Common myeloid progenitor, CD34-positive (primary cell): ENCODE measurements around the gene CDC20. TPM values are rescaled to one million over a fixed set of nuclear protein-coding genes. Genes with fewer than 3 reads are reported as not detected.

Experiments used
- CTCF ChIA-PET: fragments of 350-600 bp; sonication (Branson Sonifier 250); formaldehyde crosslinking; loops from one replicate; lab custom pipeline; 2021; ENCODE audit warnings: antibody characterized with exemption; lab: Charles Lee
- POLR2A ChIA-PET: fragments of 350-600 bp; sonication (Branson Sonifier 250); formaldehyde crosslinking; loops from one replicate; lab custom pipeline; 2021; ENCODE audit warnings: antibody characterized with exemption; lab: Charles Lee
- DNase-seq, 3 donors: peaks; one replicate each; pipeline versions ENCODE4 v3.0.0 to v3.0.0-alpha.2; 2013
- H3K27ac ChIP-seq, 2 experiments: 1 replicate in 1 of 2; 2 replicates in 1 of 2; pipeline ENCODE4 v1.7.0; 2013; ENCODE audit warnings: inconsistent platforms in 2 of 2, low read length in 2 of 2, mild to moderate bottlenecking in 2 of 2, low read depth in 1 of 2, moderate library complexity in 1 of 2; ENCODE audit not compliant: severe bottlenecking in 2 of 2, insufficient read depth in 1 of 2, poor library complexity in 1 of 2
- H3K27me3 ChIP-seq, 5 experiments: replicated peaks in 2 of 5; 1 replicate in 3 of 5; 2 replicates in 2 of 5; pipeline versions ENCODE4 v1.6.1 to v1.7.0; 2013; ENCODE audit warnings: low read length in 4 of 5, mild to moderate bottlenecking in 2 of 5, moderate library complexity in 2 of 5, inconsistent platforms in 1 of 5; ENCODE audit not compliant: insufficient read depth in 5 of 5, control insufficient read depth in 4 of 5
- H3K36me3 ChIP-seq, 4 experiments: 1 replicate in 2 of 4; 2 replicates in 2 of 4; pipeline versions ENCODE4 v1.6.1 to v1.7.0; 2013; ENCODE audit warnings: low read length in 3 of 4, control low read depth in 1 of 4, mild to moderate bottlenecking in 1 of 4; ENCODE audit not compliant: control insufficient read depth in 4 of 4, insufficient read depth in 4 of 4
- H3K4me1 ChIP-seq, 4 experiments: 1 replicate in 3 of 4; 2 replicates in 1 of 4; pipeline versions ENCODE4 v1.6.1 to v1.7.1; 2013; ENCODE audit warnings: low read length in 3 of 4, mild to moderate bottlenecking in 3 of 4, control low read depth in 1 of 4, inconsistent platforms in 1 of 4, moderate library complexity in 1 of 4; ENCODE audit not compliant: control insufficient read depth in 4 of 4, insufficient read depth in 4 of 4; ENCODE audit errors: control extremely low read depth in 1 of 4
- H3K4me3 ChIP-seq, 7 experiments: 1 replicate in 4 of 7; 2 replicates in 3 of 7; pipeline versions ENCODE4 v1.5.1 to v1.7.0; 2013; ENCODE audit warnings: mild to moderate bottlenecking in 7 of 7, low read length in 6 of 7, moderate library complexity in 6 of 7, inconsistent platforms in 2 of 7, low read depth in 2 of 7, control low read depth in 1 of 7; ENCODE audit not compliant: insufficient read depth in 4 of 7, control insufficient read depth in 1 of 7; ENCODE audit errors: extremely low read depth in 1 of 7
- H3K9me3 ChIP-seq, 5 experiments: 1 replicate in 4 of 5; 2 replicates in 1 of 5; pipeline versions ENCODE4 v1.6.1 to v1.7.1; 2013; ENCODE audit warnings: low read length in 4 of 5, mild to moderate bottlenecking in 2 of 5, inconsistent platforms in 1 of 5, low read depth in 1 of 5, moderate library complexity in 1 of 5; ENCODE audit not compliant: control insufficient read depth in 4 of 5, insufficient read depth in 2 of 5; ENCODE audit errors: control extremely low read depth in 1 of 5
- WGBS: methylation state at CpG from one replicate; pipeline ENCODE4 v1.1.5; 2013; ENCODE audit not compliant: insufficient coverage; 5-methylcytosine and 5-hydroxymethylcytosine counted together
- polyA plus RNA-seq: library from polyadenylated mRNA; unstranded; fragments of 120-200 nt; gene quantifications from one replicate; pipeline ENCODE4 v1.2.1, GENCODE V29; 2013

CDC20 gene
- 3.3 TPM for polyA plus RNA-seq

DNA sequence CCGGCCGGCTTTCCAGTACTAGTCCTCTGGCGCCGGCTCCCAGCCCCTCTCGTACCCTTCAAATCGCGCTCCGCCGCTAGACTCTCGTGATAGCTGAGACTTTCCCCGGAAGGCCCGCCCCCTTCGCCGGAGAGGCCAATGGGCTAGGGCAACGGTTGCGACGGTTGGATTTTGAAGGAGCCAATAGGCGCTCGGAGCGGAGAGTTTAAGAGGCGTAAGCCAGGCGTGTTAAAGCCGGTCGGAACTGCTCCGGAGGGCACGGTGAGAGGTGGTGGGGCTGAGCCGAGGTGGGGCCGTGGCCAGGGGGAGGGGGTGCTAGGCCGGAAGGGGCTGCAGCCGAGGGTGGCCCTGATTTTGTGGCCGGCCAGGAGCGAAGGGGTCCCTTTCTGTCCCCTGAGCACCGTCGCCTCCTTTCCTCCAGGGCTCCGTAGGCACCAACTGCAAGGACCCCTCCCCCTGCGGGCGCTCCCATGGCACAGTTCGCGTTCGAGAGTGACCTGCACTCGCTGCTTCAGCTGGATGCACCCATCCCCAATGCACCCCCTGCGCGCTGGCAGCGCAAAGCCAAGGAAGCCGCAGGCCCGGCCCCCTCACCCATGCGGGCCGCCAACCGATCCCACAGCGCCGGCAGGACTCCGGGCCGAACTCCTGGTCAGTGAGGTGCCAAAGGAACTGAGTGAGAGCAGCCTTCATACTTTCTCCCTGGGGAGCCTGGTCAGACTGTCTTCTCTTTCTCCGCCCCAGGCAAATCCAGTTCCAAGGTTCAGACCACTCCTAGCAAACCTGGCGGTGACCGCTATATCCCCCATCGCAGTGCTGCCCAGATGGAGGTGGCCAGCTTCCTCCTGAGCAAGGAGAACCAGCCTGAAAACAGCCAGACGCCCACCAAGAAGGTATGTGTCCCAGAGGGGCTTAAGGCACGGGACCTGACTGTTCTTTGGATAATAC is at the start of gene CDC20:
CDC20 (plus strand) TSS at position 236 of the 948 bp plus-strand sequence; CDS start at position 471, 235 bp downstream.
- ChIA-PET POLR2A (interaction anchor here (1.2 to 1.4 kb wide), 2 partner anchors 9 to 13 kb away, joined by 3 to 8 read pairs; partner anchors contain the start of gene ELOVL1), CTCF (interaction anchor here (0.7 to 2.4 kb wide), 14 partner anchors 8 to 132 kb away, joined by 3 to 13 read pairs (median 4); no protein-coding TSS in a partner anchor)
- peak within 1 kb of the TSS; percentile 77 to 91 for H3K27ac ChIP-seq
- WGBS: 6% methylated on average over 40 of the region's 59 CpGs
- no peaks in the 10 kb centered on the region for H3K27me3 ChIP-seq
- peaks cover 2 to 33% (median 24%) of the 10 kb centered on the region in 4 experiments for H3K4me1 ChIP-seq
- H3K9me3 ChIP-seq: no peaks in the 10 kb centered on the region
- peak; percentile 95 to 97 (median 97) for DNase-seq
- H3K4me3 ChIP-seq: peak within 1 kb of the TSS; percentile 77 to 97 (median 93)
- peaks cover 6 to 47% (median 26%) of the 10 kb centered on the region in 4 experiments for H3K36me3 ChIP-seq

- H3K4me3 ChIP-seq: no peak overlapping the region
- POLR2A ChIA-PET: no interaction called here
- H3K9me3 ChIP-seq: no peaks in the 10 kb centered on the region
- H3K36me3 ChIP-seq: peaks cover 4 to 75% (median 44%) of the 10 kb centered on the region in 4 experiments
- DNase-seq: no peak
- H3K27ac ChIP-seq: no peak overlapping the region
- 99% methylated on average over 12 of the region's 13 CpGs for WGBS
- peaks cover 0 to 6% (median 2%) of the 10 kb centered on the region in 4 experiments for H3K4me1 ChIP-seq
- CTCF ChIA-PET: no interaction called here
- H3K27me3 ChIP-seq: no peaks in the 10 kb centered on the region
Observed at GRCh38 chr1:43309405-43310025, 49.3 kb upstream of the CDC20 start.

DNA sequence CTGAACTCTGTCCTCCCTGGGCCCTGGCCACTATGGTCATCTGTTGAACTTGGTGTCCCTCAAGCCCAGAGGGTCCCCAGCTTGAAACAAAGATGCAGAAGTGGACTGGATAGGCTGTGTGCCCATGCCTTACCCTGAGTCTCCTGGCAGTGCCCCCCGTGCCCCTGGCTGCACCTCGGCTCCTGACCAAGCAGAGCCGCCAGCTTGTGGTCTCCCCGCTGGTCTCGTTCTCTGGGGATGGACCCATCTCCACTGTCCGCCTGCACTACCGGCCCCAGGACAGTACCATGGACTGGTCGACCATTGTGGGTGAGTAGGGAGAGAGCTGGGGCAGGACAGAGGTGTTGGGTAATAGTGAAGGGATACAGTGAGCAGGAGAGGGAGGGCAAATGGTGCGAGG is 47.3 kb upstream of the CDC20 start:
- Histone ChIP-seq H3K36me3 (peaks cover 4 to 68% (median 44%) of the 10 kb centered on the region in 4 experiments), H3K9me3 (no peaks in the 10 kb centered on the region), H3K27ac (no peak overlapping the region), H3K4me1 (no peaks in the 10 kb centered on the region), H3K4me3 (no peak overlapping the region), H3K27me3 (no peaks in the 10 kb centered on the region)
- DNase-seq: no peak
- ChIA-PET CTCF (no interaction called here), POLR2A (no interaction called here)
- WGBS: 94% methylated on average over 8 of the region's 9 CpGs

- no peak overlapping the region for H3K4me3 ChIP-seq
- no peaks in the 10 kb centered on the region for H3K27me3 ChIP-seq
- CTCF ChIA-PET: no interaction called here
- H3K36me3 ChIP-seq: peaks cover 4 to 68% (median 43%) of the 10 kb centered on the region in 4 experiments
- H3K27ac ChIP-seq: no peak overlapping the region
- 97% methylated on average over 13 of the region's 19 CpGs for WGBS
- no peaks in the 10 kb centered on the region for H3K4me1 ChIP-seq
- POLR2A ChIA-PET: no interaction called here
- DNase-seq: no peak
- no peaks in the 10 kb centered on the region for H3K9me3 ChIP-seq
Observed at GRCh38 chr1:43312212-43312623, 46.6 kb upstream of the CDC20 start.

DNA sequence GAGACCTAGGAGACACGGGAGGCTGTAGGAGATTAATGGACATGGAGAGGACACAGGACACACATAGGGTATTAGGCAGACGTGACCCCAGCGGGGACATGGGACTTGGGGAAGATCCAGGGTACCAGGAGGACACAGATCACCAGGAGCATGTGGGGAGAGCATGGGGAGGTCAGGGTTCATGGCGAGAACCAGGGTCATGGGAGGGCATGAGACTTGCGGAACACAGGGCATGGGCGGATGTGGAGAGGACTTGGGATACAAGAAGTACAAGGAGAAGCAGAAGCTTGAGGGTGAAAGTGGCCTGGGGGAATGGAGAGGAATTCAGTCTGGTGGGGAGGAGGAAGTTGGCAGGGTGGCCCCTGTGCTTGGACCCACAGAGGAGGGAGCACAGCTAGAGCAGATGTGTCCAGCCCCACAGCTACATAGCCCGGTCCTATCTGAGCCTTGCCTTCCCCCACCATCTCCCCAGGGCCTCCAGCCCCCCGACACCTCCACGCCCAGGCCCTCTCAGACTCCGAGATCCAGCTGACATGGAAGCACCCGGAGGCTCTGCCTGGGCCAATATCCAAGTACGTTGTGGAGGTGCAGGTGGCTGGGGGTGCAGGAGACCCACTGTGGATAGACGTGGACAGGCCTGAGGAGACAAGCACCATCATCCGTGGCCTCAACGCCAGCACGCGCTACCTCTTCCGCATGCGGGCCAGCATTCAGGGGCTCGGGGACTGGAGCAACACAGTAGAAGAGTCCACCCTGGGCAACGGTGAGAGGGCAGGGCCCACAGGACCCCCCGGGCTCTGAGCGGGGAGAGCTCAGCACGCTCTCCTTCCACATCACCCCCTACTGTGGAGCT is 45.9 kb upstream of the CDC20 start:
- no peak overlapping the region for H3K4me3 ChIP-seq
- WGBS: 97% methylated on average over 15 of the region's 24 CpGs
- DNase-seq: no peak
- no peaks in the 10 kb centered on the region for H3K27me3 ChIP-seq
- ChIA-PET POLR2A (no interaction called here), CTCF (interaction anchor here (1.1 kb wide), 1 partner anchor 9 kb away, joined by 4 read pairs; no protein-coding TSS in a partner anchor)
- H3K27ac ChIP-seq: no peak overlapping the region
- no peaks in the 10 kb centered on the region for H3K9me3 ChIP-seq
- H3K4me1 ChIP-seq: no peaks in the 10 kb centered on the region
- peaks cover 4 to 69% (median 41%) of the 10 kb centered on the region in 4 experiments for H3K36me3 ChIP-seq

DNA sequence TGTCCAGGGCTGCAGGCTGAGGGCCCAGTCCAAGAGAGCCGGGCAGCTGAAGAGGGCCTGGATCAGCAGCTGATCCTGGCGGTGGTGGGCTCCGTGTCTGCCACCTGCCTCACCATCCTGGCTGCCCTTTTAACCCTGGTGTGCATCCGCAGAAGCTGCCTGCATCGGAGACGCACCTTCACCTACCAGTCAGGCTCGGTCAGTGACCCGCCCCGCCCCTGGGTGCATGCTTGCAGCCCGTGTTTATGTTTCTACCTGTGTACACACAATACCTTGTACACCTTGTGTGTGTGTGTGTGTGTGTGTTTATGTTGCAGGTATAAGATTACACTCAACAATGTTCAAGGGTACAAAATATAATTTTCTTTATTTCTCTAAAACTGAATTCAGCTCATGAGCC is 45.0 kb upstream of the CDC20 start:
- Histone ChIP-seq H3K27me3 (no peaks in the 10 kb centered on the region), H3K4me3 (no peak overlapping the region), H3K36me3 (peaks cover 4 to 71% (median 42%) of the 10 kb centered on the region in 4 experiments), H3K9me3 (no peaks in the 10 kb centered on the region), H3K27ac (no peak overlapping the region), H3K4me1 (no peaks in the 10 kb centered on the region)
- no peak for DNase-seq
- ChIA-PET POLR2A (no interaction called here), CTCF (interaction anchor here (1.1 kb wide), 1 partner anchor 10 kb away, joined by 4 read pairs; no protein-coding TSS in a partner anchor)
- WGBS: 100% methylated on average over 3 of the region's 10 CpGs
